HEK293 (cell line): ENCODE measurements around the gene UBIAD1.
A peak's percentile ranks its signal among the peaks of the same experiment; 100 is the strongest.

Source experiments
- CTCF ChIA-PET: fragments of 350-600 bp; formaldehyde crosslinking; extraction: SDS; loops from one replicate; lab custom pipeline; 2021; ENCODE audit warnings: antibody characterized with exemption; lab: Yijun Ruan, JAX
- POLR2A ChIA-PET: fragments of 300-600 bp; formaldehyde crosslinking; extraction: SDS; loops from one replicate; lab custom pipeline; 2020; ENCODE audit warnings: antibody characterized with exemption, inconsistent platforms; lab: Yijun Ruan, JAX
- H3K27ac ChIP-seq: fragments of 200-500 bp; sonication (Bioruptor generic); 2 replicates; pipeline ENCODE4 v1.5.1; 2014; ENCODE audit warnings: low read depth, low read length, control low read depth, inconsistent platforms; ENCODE audit errors: extremely low read depth
- H3K36me3 ChIP-seq, 2 experiments: fragments of 200-500 bp in 1 of 2; sonication (Bioruptor generic) in 1 of 2; 1 replicate in 1 of 2; 2 replicates in 1 of 2; pipeline ENCODE4 v1.5.1; 2014 to 2017; ENCODE audit warnings: inconsistent platforms in 2 of 2, low read length in 2 of 2; ENCODE audit not compliant: control insufficient read depth in 2 of 2, insufficient read depth in 1 of 2
- H3K4me1 ChIP-seq: fragments of 200-500 bp; sonication (Bioruptor generic); 2 replicates; pipeline ENCODE4 v1.5.1; 2014; ENCODE audit warnings: mild to moderate bottlenecking, low read length, inconsistent platforms; ENCODE audit not compliant: control insufficient read depth, insufficient read depth
- H3K4me3 ChIP-seq: 2 replicates; pipeline ENCODE4 v1.5.1; 2011; ENCODE audit warnings: low read depth, mild to moderate bottlenecking, control low read depth, low read length, moderate library complexity
- H3K9me3 ChIP-seq: fragments of 200-500 bp; sonication (Bioruptor generic); 2 replicates; pipeline ENCODE4 v1.5.1; 2014; ENCODE audit warnings: low read depth, low read length, inconsistent platforms; ENCODE audit not compliant: control insufficient read depth, insufficient read depth
- GLIS1 ChIP-seq: fragments of 450-650 bp; formaldehyde crosslinking; IDR thresholded peaks from 2 replicates; pipeline ENCODE4 v1.5.1; 2016; ENCODE audit warnings: missing biosample characterization, missing genetic modification characterization
- KLF7 ChIP-seq: fragments of 450-650 bp; formaldehyde crosslinking; IDR thresholded peaks from 2 replicates; pipeline ENCODE4 v1.5.1; 2016; ENCODE audit warnings: missing biosample characterization, missing genetic modification characterization, borderline replicate concordance
- OSR2 ChIP-seq: fragments of 450-650 bp; formaldehyde crosslinking; IDR thresholded peaks from 2 replicates; pipeline ENCODE4 v1.5.1; 2016; ENCODE audit warnings: missing biosample characterization, missing genetic modification characterization
- SP3 ChIP-seq: fragments of 450-650 bp; formaldehyde crosslinking; IDR thresholded peaks from 2 replicates; pipeline ENCODE4 v1.5.1; 2016; ENCODE audit warnings: missing biosample characterization, missing genetic modification characterization
- TCF7L2 ChIP-seq: IDR thresholded peaks from 2 replicates; pipeline ENCODE4 v1.6.1; 2011; ENCODE audit warnings: low read depth, mild to moderate bottlenecking, inconsistent platforms, low read length, moderate library complexity, borderline replicate concordance
- WT1 ChIP-seq: fragments of 450-650 bp; formaldehyde crosslinking; IDR thresholded peaks from 2 replicates; pipeline ENCODE4 v1.5.1; 2016; ENCODE audit warnings: missing biosample characterization, missing genetic modification characterization
- ZBTB17 ChIP-seq: fragments of 450-650 bp; formaldehyde crosslinking; IDR thresholded peaks from 2 replicates; pipeline ENCODE4 v1.5.1; 2016; ENCODE audit warnings: missing biosample characterization, missing genetic modification characterization
- ZBTB21 ChIP-seq: fragments of 450-650 bp; formaldehyde crosslinking; IDR thresholded peaks from 2 replicates; pipeline ENCODE4 v1.5.1; 2017; ENCODE audit warnings: missing biosample characterization, missing genetic modification characterization
- ZFP3 ChIP-seq: fragments of 450-650 bp; formaldehyde crosslinking; IDR thresholded peaks from 2 replicates; pipeline ENCODE4 v1.5.1; 2016; ENCODE audit warnings: low read depth, missing biosample characterization, missing genetic modification characterization
- ZIC2 ChIP-seq: fragments of 450-650 bp; formaldehyde crosslinking; IDR thresholded peaks from 2 replicates; pipeline ENCODE4 v1.5.1; 2016; ENCODE audit warnings: missing biosample characterization, missing genetic modification characterization
- ZNF132 ChIP-seq: fragments of 450-650 bp; formaldehyde crosslinking; IDR thresholded peaks from 2 replicates; pipeline ENCODE4 v1.5.1; 2017; ENCODE audit warnings: missing biosample characterization, missing genetic modification characterization, borderline replicate concordance
- ZNF324 ChIP-seq: fragments of 450-650 bp; formaldehyde crosslinking; IDR thresholded peaks from 2 replicates; pipeline ENCODE4 v1.5.1; 2016; ENCODE audit warnings: missing biosample characterization, missing genetic modification characterization
- ZNF404 ChIP-seq: fragments of 450-650 bp; formaldehyde crosslinking; IDR thresholded peaks from 2 replicates; pipeline ENCODE4 v1.5.1; 2017; ENCODE audit warnings: missing biosample characterization, missing genetic modification characterization
- ZNF529 ChIP-seq: fragments of 450-650 bp; formaldehyde crosslinking; IDR thresholded peaks from 2 replicates; pipeline ENCODE4 v1.5.1; 2017; ENCODE audit warnings: missing genetic modification characterization, missing biosample characterization; ENCODE audit not compliant: insufficient replicate concordance
- ZNF623 ChIP-seq: fragments of 450-650 bp; formaldehyde crosslinking; IDR thresholded peaks from 2 replicates; pipeline ENCODE4 v1.5.1; 2016; ENCODE audit warnings: missing biosample characterization, missing genetic modification characterization
- ZNF626 ChIP-seq: fragments of 450-650 bp; sonication (Bioruptor Pico); formaldehyde crosslinking; IDR thresholded peaks from 2 replicates; pipeline ENCODE4 v1.5.1; 2018; ENCODE audit warnings: missing biosample characterization, missing genetic modification characterization, inconsistent platforms
- ZNF629 ChIP-seq: fragments of 450-650 bp; formaldehyde crosslinking; IDR thresholded peaks from 2 replicates; pipeline ENCODE4 v1.5.1; 2017; ENCODE audit warnings: missing biosample characterization, missing genetic modification characterization
- ZNF664 ChIP-seq: fragments of 450-650 bp; formaldehyde crosslinking; IDR thresholded peaks from 2 replicates; pipeline ENCODE4 v1.5.1; 2016; ENCODE audit warnings: missing biosample characterization, missing genetic modification characterization
- ZSCAN30 ChIP-seq: fragments of 450-650 bp; IDR thresholded peaks from 2 replicates; pipeline ENCODE4 v1.5.1; 2018; ENCODE audit warnings: missing biosample characterization, mild to moderate bottlenecking, missing genetic modification characterization, moderate library complexity
- ZSCAN4 ChIP-seq: fragments of 450-650 bp; formaldehyde crosslinking; IDR thresholded peaks from 2 replicates; pipeline ENCODE4 v1.5.1; 2017; ENCODE audit warnings: missing biosample characterization, missing genetic modification characterization
- TF ChIP-seq, protein P1 (sequence below): fragments of 450-650 bp; formaldehyde crosslinking; IDR thresholded peaks from 2 replicates; pipeline ENCODE4 v1.5.1; 2016; ENCODE audit warnings: missing biosample characterization, missing genetic modification characterization
- TF ChIP-seq, protein P2 (sequence below): fragments of 450-650 bp; formaldehyde crosslinking; IDR thresholded peaks from 2 replicates; pipeline ENCODE4 v1.5.1; 2017; ENCODE audit warnings: missing biosample characterization, missing genetic modification characterization
- TF ChIP-seq, protein P3 (sequence below): fragments of 450-650 bp; formaldehyde crosslinking; IDR thresholded peaks from 2 replicates; pipeline ENCODE4 v1.5.1; 2016; ENCODE audit warnings: missing biosample characterization, missing genetic modification characterization, borderline replicate concordance

Gene UBIAD1

DNA sequence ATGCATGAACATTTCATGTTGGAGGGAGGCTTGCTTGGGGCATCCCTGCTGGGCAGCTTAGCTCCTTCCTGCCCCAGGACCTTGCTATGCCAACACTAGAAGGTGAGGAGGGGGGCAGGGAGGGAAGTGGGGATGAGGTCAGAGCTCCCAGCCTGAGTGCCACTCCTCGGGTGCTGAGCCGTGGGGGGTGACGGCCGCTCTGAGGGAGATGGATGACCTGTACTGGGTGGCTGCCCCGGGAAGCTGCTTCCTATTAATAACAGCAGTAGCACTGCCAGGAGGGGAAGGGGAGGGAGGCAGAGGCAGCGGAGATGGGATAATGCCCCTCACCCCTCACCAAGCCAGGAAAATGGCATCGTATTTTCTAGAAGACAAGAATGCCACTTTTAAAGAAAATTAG lies 60.6 kb downstream of the UBIAD1 start:
- Histone ChIP-seq H3K4me3 (no peak overlapping the region), H3K9me3 (no peaks in the 10 kb centered on the region), H3K36me3 (no peaks in the 10 kb centered on the region), H3K27ac (no peak overlapping the region), H3K4me1 (no peaks in the 10 kb centered on the region)
- CTCF ChIA-PET: interaction anchor here (0.6 kb wide), 1 partner anchor 217 kb away, joined by 4 read pairs; no protein-coding TSS in a partner anchor
- POLR2A ChIA-PET: no interaction called here
- no peak for TF ChIP-seq SP3 (tag by site-specific recombination)
- no peak for TF ChIP-seq ZSCAN30 (tag by site-specific recombination)
- no peak for TF ChIP-seq ZNF404 (tag by site-specific recombination)
- no peak for TF ChIP-seq ZBTB17
- no peak for TF ChIP-seq KLF7
- TF ChIP-seq, protein P1, sequence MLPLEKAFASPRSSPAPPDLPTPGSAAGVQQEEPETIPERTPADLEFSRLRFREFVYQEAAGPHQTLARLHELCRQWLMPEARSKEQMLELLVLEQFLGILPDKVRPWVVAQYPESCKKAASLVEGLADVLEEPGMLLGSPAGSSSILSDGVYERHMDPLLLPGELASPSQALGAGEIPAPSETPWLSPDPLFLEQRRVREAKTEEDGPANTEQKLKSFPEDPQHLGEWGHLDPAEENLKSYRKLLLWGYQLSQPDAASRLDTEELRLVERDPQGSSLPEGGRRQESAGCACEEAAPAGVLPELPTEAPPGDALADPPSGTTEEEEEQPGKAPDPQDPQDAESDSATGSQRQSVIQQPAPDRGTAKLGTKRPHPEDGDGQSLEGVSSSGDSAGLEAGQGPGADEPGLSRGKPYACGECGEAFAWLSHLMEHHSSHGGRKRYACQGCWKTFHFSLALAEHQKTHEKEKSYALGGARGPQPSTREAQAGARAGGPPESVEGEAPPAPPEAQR (tag by site-specific recombination): no peak
- no peak for TF ChIP-seq ZBTB21
- TF ChIP-seq ZFP3 (tag by site-specific recombination): no peak
- no peak for TF ChIP-seq WT1 (tag by site-specific recombination)
- TF ChIP-seq ZNF626: no peak
- TF ChIP-seq ZNF623 (tag by site-specific recombination): peak; percentile 49; the same call in 1 of the 2 replicates
- peak; percentile 84 for TF ChIP-seq GLIS1
- no peak for TF ChIP-seq ZNF629
- TF ChIP-seq ZNF324: no peak
- 0 out of 2 replicates have a peak, but pooled peaks have one; percentile 29 for TF ChIP-seq ZNF664 (tag by site-specific recombination)
- TF ChIP-seq ZIC2 (tag by site-specific recombination): peak; percentile 93
- no peak for TF ChIP-seq ZNF132 (tag by site-specific recombination)
- TF ChIP-seq TCF7L2: no peak
- TF ChIP-seq, protein P2, sequence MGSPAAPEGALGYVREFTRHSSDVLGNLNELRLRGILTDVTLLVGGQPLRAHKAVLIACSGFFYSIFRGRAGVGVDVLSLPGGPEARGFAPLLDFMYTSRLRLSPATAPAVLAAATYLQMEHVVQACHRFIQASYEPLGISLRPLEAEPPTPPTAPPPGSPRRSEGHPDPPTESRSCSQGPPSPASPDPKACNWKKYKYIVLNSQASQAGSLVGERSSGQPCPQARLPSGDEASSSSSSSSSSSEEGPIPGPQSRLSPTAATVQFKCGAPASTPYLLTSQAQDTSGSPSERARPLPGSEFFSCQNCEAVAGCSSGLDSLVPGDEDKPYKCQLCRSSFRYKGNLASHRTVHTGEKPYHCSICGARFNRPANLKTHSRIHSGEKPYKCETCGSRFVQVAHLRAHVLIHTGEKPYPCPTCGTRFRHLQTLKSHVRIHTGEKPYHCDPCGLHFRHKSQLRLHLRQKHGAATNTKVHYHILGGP: no peak
- TF ChIP-seq OSR2: peak; percentile 58
- no peak for TF ChIP-seq ZNF529 (tag by site-specific recombination)
- no peak for TF ChIP-seq ZSCAN4
- TF ChIP-seq, protein P3, sequence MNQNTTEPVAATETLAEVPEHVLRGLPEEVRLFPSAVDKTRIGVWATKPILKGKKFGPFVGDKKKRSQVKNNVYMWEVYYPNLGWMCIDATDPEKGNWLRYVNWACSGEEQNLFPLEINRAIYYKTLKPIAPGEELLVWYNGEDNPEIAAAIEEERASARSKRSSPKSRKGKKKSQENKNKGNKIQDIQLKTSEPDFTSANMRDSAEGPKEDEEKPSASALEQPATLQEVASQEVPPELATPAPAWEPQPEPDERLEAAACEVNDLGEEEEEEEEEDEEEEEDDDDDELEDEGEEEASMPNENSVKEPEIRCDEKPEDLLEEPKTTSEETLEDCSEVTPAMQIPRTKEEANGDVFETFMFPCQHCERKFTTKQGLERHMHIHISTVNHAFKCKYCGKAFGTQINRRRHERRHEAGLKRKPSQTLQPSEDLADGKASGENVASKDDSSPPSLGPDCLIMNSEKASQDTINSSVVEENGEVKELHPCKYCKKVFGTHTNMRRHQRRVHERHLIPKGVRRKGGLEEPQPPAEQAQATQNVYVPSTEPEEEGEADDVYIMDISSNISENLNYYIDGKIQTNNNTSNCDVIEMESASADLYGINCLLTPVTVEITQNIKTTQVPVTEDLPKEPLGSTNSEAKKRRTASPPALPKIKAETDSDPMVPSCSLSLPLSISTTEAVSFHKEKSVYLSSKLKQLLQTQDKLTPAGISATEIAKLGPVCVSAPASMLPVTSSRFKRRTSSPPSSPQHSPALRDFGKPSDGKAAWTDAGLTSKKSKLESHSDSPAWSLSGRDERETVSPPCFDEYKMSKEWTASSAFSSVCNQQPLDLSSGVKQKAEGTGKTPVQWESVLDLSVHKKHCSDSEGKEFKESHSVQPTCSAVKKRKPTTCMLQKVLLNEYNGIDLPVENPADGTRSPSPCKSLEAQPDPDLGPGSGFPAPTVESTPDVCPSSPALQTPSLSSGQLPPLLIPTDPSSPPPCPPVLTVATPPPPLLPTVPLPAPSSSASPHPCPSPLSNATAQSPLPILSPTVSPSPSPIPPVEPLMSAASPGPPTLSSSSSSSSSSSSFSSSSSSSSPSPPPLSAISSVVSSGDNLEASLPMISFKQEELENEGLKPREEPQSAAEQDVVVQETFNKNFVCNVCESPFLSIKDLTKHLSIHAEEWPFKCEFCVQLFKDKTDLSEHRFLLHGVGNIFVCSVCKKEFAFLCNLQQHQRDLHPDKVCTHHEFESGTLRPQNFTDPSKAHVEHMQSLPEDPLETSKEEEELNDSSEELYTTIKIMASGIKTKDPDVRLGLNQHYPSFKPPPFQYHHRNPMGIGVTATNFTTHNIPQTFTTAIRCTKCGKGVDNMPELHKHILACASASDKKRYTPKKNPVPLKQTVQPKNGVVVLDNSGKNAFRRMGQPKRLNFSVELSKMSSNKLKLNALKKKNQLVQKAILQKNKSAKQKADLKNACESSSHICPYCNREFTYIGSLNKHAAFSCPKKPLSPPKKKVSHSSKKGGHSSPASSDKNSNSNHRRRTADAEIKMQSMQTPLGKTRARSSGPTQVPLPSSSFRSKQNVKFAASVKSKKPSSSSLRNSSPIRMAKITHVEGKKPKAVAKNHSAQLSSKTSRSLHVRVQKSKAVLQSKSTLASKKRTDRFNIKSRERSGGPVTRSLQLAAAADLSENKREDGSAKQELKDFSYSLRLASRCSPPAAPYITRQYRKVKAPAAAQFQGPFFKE (tag by site-specific recombination): no peak
